Adipocyte (in vitro differentiated cells): ENCODE data around the gene BTBD9.

Experiments
- DNase-seq: peaks from one replicate; pipeline ENCODE4 v3.0.0-alpha.2; 2015; ENCODE audit warnings: low read depth
- H3K27me3 ChIP-seq: replicated peaks from 2 replicates; pipeline ENCODE4 v1.7.0; 2013; ENCODE audit warnings: mild to moderate bottlenecking, low read length, moderate library complexity; ENCODE audit not compliant: control insufficient read depth, insufficient read depth
- H3K36me3 ChIP-seq: 2 replicates; pipeline ENCODE4 v1.7.0; 2013; ENCODE audit warnings: low read length, mild to moderate bottlenecking, moderate library complexity; ENCODE audit not compliant: control insufficient read depth, insufficient read depth, severe bottlenecking
- H3K4me1 ChIP-seq: 2 replicates; pipeline ENCODE4 v1.7.0; 2013; ENCODE audit warnings: mild to moderate bottlenecking, low read length, moderate library complexity; ENCODE audit not compliant: control insufficient read depth, insufficient read depth
- H3K4me3 ChIP-seq: 2 replicates; pipeline ENCODE4 v1.7.0; 2013; ENCODE audit warnings: mild to moderate bottlenecking, low read length, moderate library complexity
- H3K9ac ChIP-seq: 2 replicates; pipeline ENCODE4 v1.7.0; 2013; ENCODE audit warnings: mild to moderate bottlenecking, low read length, moderate library complexity
- H3K9me3 ChIP-seq: 2 replicates; pipeline ENCODE4 v1.7.0; 2013; ENCODE audit warnings: mild to moderate bottlenecking, low read length, moderate library complexity; ENCODE audit not compliant: control insufficient read depth

Gene BTBD9

GRCh38 chr6:38153798-38154345 lies 485.9 kb downstream of the BTBD9 start:
- H3K9me3 ChIP-seq, result no peaks in the 10 kb centered on the region
- DNase-seq, result no peak
- H3K27me3 ChIP-seq, result no peaks in the 10 kb centered on the region
- peaks cover 30% of the 10 kb centered on the region for H3K36me3 ChIP-seq
- H3K4me1 ChIP-seq, result no peaks in the 10 kb centered on the region
- no peak overlapping the region for H3K9ac ChIP-seq
- H3K4me3 ChIP-seq, result no peak overlapping the region

GRCh38 chr6:38153076-38153797 lies 486.5 kb downstream of the BTBD9 start:
- Histone ChIP-seq H3K4me3 (no peak overlapping the region), H3K27me3 (no peaks in the 10 kb centered on the region), H3K9me3 (no peaks in the 10 kb centered on the region), H3K36me3 (peaks cover 30% of the 10 kb centered on the region), H3K4me1 (no peaks in the 10 kb centered on the region), H3K9ac (no peak overlapping the region)
- DNase-seq, result no peak

GRCh38 chr6:38152620-38153019 lies 487.1 kb downstream of the BTBD9 start:
- Histone ChIP-seq H3K9me3 (no peaks in the 10 kb centered on the region), H3K9ac (no peak overlapping the region), H3K36me3 (peaks cover 30% of the 10 kb centered on the region), H3K27me3 (no peaks in the 10 kb centered on the region), H3K4me1 (no peaks in the 10 kb centered on the region), H3K4me3 (no peak overlapping the region)
- no peak for DNase-seq

- no peaks in the 10 kb centered on the region for H3K4me1 ChIP-seq
- peaks cover 30% of the 10 kb centered on the region for H3K36me3 ChIP-seq
These were observed 487.9 kb downstream of the BTBD9 start for GRCh38 chr6:38151580-38152500.

GRCh38 chr6:38150681-38151296 lies 488.9 kb downstream of the BTBD9 start:
- no peaks in the 10 kb centered on the region for H3K9me3 ChIP-seq
- no peak for DNase-seq
- H3K4me3 ChIP-seq, result no peak overlapping the region
- H3K4me1 ChIP-seq, result peaks cover 9% of the 10 kb centered on the region
- H3K27me3 ChIP-seq, result no peaks in the 10 kb centered on the region
- H3K36me3 ChIP-seq, result peaks cover 30% of the 10 kb centered on the region
- no peak overlapping the region for H3K9ac ChIP-seq

More at GRCh38 chr6:38151580-38152500, 487.9 kb downstream of the BTBD9 start:
- DNase-seq, result no peak
- Histone ChIP-seq H3K9ac (no peak overlapping the region), H3K4me3 (no peak overlapping the region), H3K9me3 (no peaks in the 10 kb centered on the region), H3K27me3 (no peaks in the 10 kb centered on the region)

- Histone ChIP-seq H3K4me1 (peaks cover 10% of the 10 kb centered on the region), H3K36me3 (peaks cover 33% of the 10 kb centered on the region), H3K4me3 (no peak overlapping the region), H3K9ac (no peak overlapping the region), H3K27me3 (no peaks in the 10 kb centered on the region), H3K9me3 (no peaks in the 10 kb centered on the region)
- no peak for DNase-seq
These were observed 489.7 kb downstream of the BTBD9 start for GRCh38 chr6:38150021-38150420.

- no peaks in the 10 kb centered on the region for H3K9me3 ChIP-seq
- no peak overlapping the region for H3K9ac ChIP-seq
- H3K4me3 ChIP-seq, result no peak overlapping the region
- H3K36me3 ChIP-seq, result peaks cover 32% of the 10 kb centered on the region
- peaks cover 10% of the 10 kb centered on the region for H3K4me1 ChIP-seq
- no peaks in the 10 kb centered on the region for H3K27me3 ChIP-seq
- no peak for DNase-seq
These were observed 490.2 kb downstream of the BTBD9 start for GRCh38 chr6:38149531-38149930.

- Histone ChIP-seq H3K4me1 (peaks cover 12% of the 10 kb centered on the region), H3K9me3 (no peaks in the 10 kb centered on the region), H3K4me3 (no peak overlapping the region), H3K27me3 (no peaks in the 10 kb centered on the region), H3K9ac (no peak overlapping the region), H3K36me3 (peaks cover 26% of the 10 kb centered on the region)
- DNase-seq, result no peak
These were observed 491.1 kb downstream of the BTBD9 start for GRCh38 chr6:38148606-38149005.

GRCh38 chr6:38146734-38147027 lies 493.0 kb downstream of the BTBD9 start:
- H3K27me3 ChIP-seq, result no peaks in the 10 kb centered on the region
- H3K9me3 ChIP-seq, result no peaks in the 10 kb centered on the region
- peaks cover 13% of the 10 kb centered on the region for H3K4me1 ChIP-seq
- DNase-seq, result no peak
- H3K9ac ChIP-seq, result no peak overlapping the region
- peaks cover 8% of the 10 kb centered on the region for H3K36me3 ChIP-seq
- H3K4me3 ChIP-seq, result no peak overlapping the region

- peaks cover 13% of the 10 kb centered on the region for H3K4me1 ChIP-seq
These were observed 493.6 kb downstream of the BTBD9 start for GRCh38 chr6:38146021-38146733.

More at GRCh38 chr6:38146021-38146733, 493.6 kb downstream of the BTBD9 start:
- H3K9ac ChIP-seq, result no peak overlapping the region
- peaks cover 6% of the 10 kb centered on the region for H3K36me3 ChIP-seq
- H3K4me3 ChIP-seq, result no peak overlapping the region
- no peak for DNase-seq
- no peaks in the 10 kb centered on the region for H3K9me3 ChIP-seq
- H3K27me3 ChIP-seq, result no peaks in the 10 kb centered on the region
